Large intestine (tissue), 1 donor: ENCODE measurements around the gene PLVAP. TPM values are rescaled to one million over a fixed set of nuclear protein-coding genes. Genes with fewer than 3 reads are reported as not detected.

Source experiments
- polyA plus RNA-seq: library from polyadenylated mRNA; unstranded; fragments of 120-200 nt; gene quantifications from one replicate; pipeline ENCODE4 v1.2.1, GENCODE V29; 2013

Gene PLVAP
- polyA plus RNA-seq, 1 donor: 35.6 TPM

Other genes starting within 250 kb of the PLVAP start
- 31.8 TPM for gene USE1, start 162.0 kb downstream of the PLVAP start, polyA plus RNA-seq
- 33.0 TPM for gene OCEL1, start 151.1 kb downstream of the PLVAP start, polyA plus RNA-seq
- gene NR2F6, start 131.4 kb downstream of the PLVAP start, polyA plus RNA-seq: 61.1 TPM
- gene USHBP1, start 112.6 kb downstream of the PLVAP start, polyA plus RNA-seq: 3.1 TPM
- gene BABAM1, start 109.9 kb downstream of the PLVAP start, polyA plus RNA-seq: 70.7 TPM
- gene ANKLE1, start 95.4 kb downstream of the PLVAP start, polyA plus RNA-seq: 1.4 TPM
- gene ABHD8, start 73.9 kb downstream of the PLVAP start, polyA plus RNA-seq: 5.0 TPM
- gene MRPL34, start 71.5 kb downstream of the PLVAP start, polyA plus RNA-seq: 47.2 TPM
- gene DDA1, start 67.8 kb downstream of the PLVAP start, polyA plus RNA-seq: 32.8 TPM
- 4.4 TPM for gene ANO8, start 42.5 kb downstream of the PLVAP start, polyA plus RNA-seq
- gene GTPBP3, start 39.8 kb downstream of the PLVAP start, polyA plus RNA-seq: 18.2 TPM
- gene CCDC194, start 16.9 kb upstream of the PLVAP start, polyA plus RNA-seq: 0.28 TPM
- 31.4 TPM for gene BST2, start 28.3 kb upstream of the PLVAP start, polyA plus RNA-seq
- gene MVB12A, start 42.7 kb upstream of the PLVAP start, polyA plus RNA-seq: 53.5 TPM
- gene TMEM221, start 71.3 kb upstream of the PLVAP start, polyA plus RNA-seq: 0.46 TPM
- not detected for gene NXNL1, start 83.6 kb upstream of the PLVAP start, polyA plus RNA-seq
- gene SLC27A1, start 93.2 kb upstream of the PLVAP start, polyA plus RNA-seq: 7.8 TPM
- 82.7 TPM for gene PGLS, start 134.3 kb upstream of the PLVAP start, polyA plus RNA-seq
- 50.4 TPM for gene COLGALT1, start 178.3 kb upstream of the PLVAP start, polyA plus RNA-seq